A673 (cell line): ENCODE data around the gene ICAM2. TPM values are rescaled to one million over a fixed set of nuclear protein-coding genes. Genes with fewer than 3 reads are reported as not detected.

ENCODE experiments used
- BruUV-seq: library from RNA; stranded (reverse); fragments of 400-500 nt; replicated peaks from 2 replicates; lab custom pipeline; 2021; lab: Mats Ljungman, UMichigan
- CTCF ChIA-PET: fragments of 300-600 bp; sonication (Branson Sonifier 250); formaldehyde crosslinking; loops from one replicate; lab custom pipeline; 2022; ENCODE audit warnings: antibody characterized with exemption; lab: Charles Lee
- POLR2A ChIA-PET: fragments of 300-600 bp; sonication (Branson Sonifier 250); formaldehyde crosslinking; loops from one replicate; lab custom pipeline; 2022; ENCODE audit warnings: antibody characterized with exemption; ENCODE audit not compliant: low non-redundant PET; lab: Charles Lee
- DNase-seq: peaks from one replicate; pipeline ENCODE4 v3.0.0-alpha.2; 2015; ENCODE audit warnings: low spot score
- H3K27ac ChIP-seq: fragments of 200-600 bp; sonication (generic); 2 replicates; pipeline ENCODE4 v1.5.1; 2016; ENCODE audit warnings: mixed run types, low read depth, mild to moderate bottlenecking, mixed read lengths, antibody characterized with exemption, low read length; ENCODE audit not compliant: poor library complexity, severe bottlenecking
- H3K27me3 ChIP-seq: fragments of 200-600 bp; sonication (generic); replicated peaks from 2 replicates; pipeline ENCODE4 v1.6.1; 2017; ENCODE audit warnings: mixed run types, low read depth, mild to moderate bottlenecking, mixed read lengths, antibody characterized with exemption, low read length; ENCODE audit not compliant: insufficient read depth, poor library complexity
- H3K36me3 ChIP-seq: fragments of 200-600 bp; sonication (generic); 2 replicates; pipeline ENCODE4 v1.6.1; 2016; ENCODE audit warnings: mixed run types, mild to moderate bottlenecking, mixed read lengths, antibody characterized with exemption, low read length; ENCODE audit not compliant: insufficient read depth, poor library complexity, severe bottlenecking
- H3K4me1 ChIP-seq: fragments of 200-600 bp; sonication (generic); 2 replicates; pipeline ENCODE4 v1.6.1; 2017; ENCODE audit warnings: mixed run types, mild to moderate bottlenecking, mixed read lengths, antibody characterized with exemption, low read length; ENCODE audit not compliant: insufficient read depth, poor library complexity, severe bottlenecking
- H3K4me3 ChIP-seq: fragments of 200-600 bp; sonication (generic); 2 replicates; pipeline ENCODE4 v1.5.1; 2016; ENCODE audit warnings: low read depth, mixed run types, mild to moderate bottlenecking, mixed read lengths, low read length; ENCODE audit not compliant: poor library complexity, severe bottlenecking
- H3K9me3 ChIP-seq: fragments of 200-600 bp; sonication (generic); 2 replicates; pipeline ENCODE4 v1.6.1; 2016; ENCODE audit warnings: mixed run types, low read depth, mild to moderate bottlenecking, mixed read lengths, antibody characterized with exemption, low read length; ENCODE audit not compliant: poor library complexity, severe bottlenecking
- CTCF ChIP-seq: fragments of 300-800, 200-600 bp; sonication (generic); conservative IDR thresholded peaks from 2 replicates; pipeline ENCODE4 v1.5.1; 2017; ENCODE audit warnings: low read depth, mild to moderate bottlenecking, antibody characterized with exemption, low read length, moderate library complexity, mixed read lengths
- EZH2 ChIP-seq: fragments of 200-600 bp; sonication (generic); IDR thresholded peaks from 2 replicates; pipeline ENCODE4 v1.6.1; 2017; ENCODE audit warnings: borderline replicate concordance, low read depth, mild to moderate bottlenecking, mixed read lengths, antibody characterized with exemption, low read length; ENCODE audit not compliant: poor library complexity, severe bottlenecking
- intact Hi-C: fragments of 100-400 bp; cut with micrococcal nuclease; formaldehyde crosslinking; loops from one replicate; pipeline ENCODE4 v1.10.0; 2022; ENCODE audit not compliant: unreplicated experiment
- total RNA-seq: library from RNA; stranded (reverse); gene quantifications from 2 replicates; pipeline ENCODE4 v1.2.3, GENCODE V29; 2021

Gene ICAM2
- total RNA-seq, 1 experiment from 2014 or later = 0.99 TPM

- no peak overlapping the region for H3K4me3 ChIP-seq
- peaks cover 3% of the 10 kb centered on the region for H3K27me3 ChIP-seq
- no peaks in the 10 kb centered on the region for H3K9me3 ChIP-seq
- ChIA-PET CTCF (no interaction called here), POLR2A (no interaction called here)
- DNase-seq = no peak
- no peak for TF ChIP-seq EZH2
- no peak for TF ChIP-seq CTCF
- intact Hi-C loops = no loop called here
- no TSS peak for BruUV-seq
- H3K36me3 ChIP-seq = no peaks in the 10 kb centered on the region
- no peaks in the 10 kb centered on the region for H3K4me1 ChIP-seq
- no peak overlapping the region for H3K27ac ChIP-seq
Observed at GRCh38 chr17:64006361-64007088, 13.9 kb downstream of the ICAM2 start.

GRCh38 chr17:64005734-64006167 is 14.7 kb downstream of the ICAM2 start:
- Histone ChIP-seq H3K36me3 (no peaks in the 10 kb centered on the region), H3K9me3 (no peaks in the 10 kb centered on the region), H3K4me1 (no peaks in the 10 kb centered on the region), H3K27me3 (peaks cover 3% of the 10 kb centered on the region), H3K4me3 (no peak overlapping the region), H3K27ac (no peak overlapping the region)
- BruUV-seq = no TSS peak
- ChIA-PET POLR2A (no interaction called here), CTCF (no interaction called here)
- TF ChIP-seq CTCF = no peak
- TF ChIP-seq EZH2 = no peak
- no peak for DNase-seq
- intact Hi-C loops = no loop called here

- no peak overlapping the region for H3K4me3 ChIP-seq
- no TSS peak for BruUV-seq
- no peaks in the 10 kb centered on the region for H3K4me1 ChIP-seq
- H3K27me3 ChIP-seq = no peaks in the 10 kb centered on the region
- no peak overlapping the region for H3K27ac ChIP-seq
- intact Hi-C loops = no loop called here
- ChIA-PET CTCF (no interaction called here), POLR2A (no interaction called here)
- H3K36me3 ChIP-seq = no peaks in the 10 kb centered on the region
- TF ChIP-seq CTCF = no peak
- TF ChIP-seq EZH2 = no peak
- H3K9me3 ChIP-seq = no peaks in the 10 kb centered on the region
- DNase-seq = no peak
Observed at GRCh38 chr17:64004903-64005733, 15.3 kb downstream of the ICAM2 start.
